BLaER1 (cell line): ENCODE results near the gene KLF16.

Experiments
- H3K27ac ChIP-seq: shearing (Covaris generic); formaldehyde crosslinking; 2 replicates; pipeline ENCODE4 v1.8.1; 2022
- H3K27me3 ChIP-seq: shearing (Covaris generic); formaldehyde crosslinking; 2 replicates; pipeline ENCODE4 v1.8.1; 2022
- H3K36me3 ChIP-seq: shearing (Covaris generic); formaldehyde crosslinking; 2 replicates; pipeline ENCODE4 v1.8.1; 2022
- H3K4me1 ChIP-seq: shearing (Covaris generic); formaldehyde crosslinking; 2 replicates; pipeline ENCODE4 v1.8.1; 2022
- H3K4me2 ChIP-seq: shearing (Covaris generic); formaldehyde crosslinking; 2 replicates; pipeline ENCODE4 v1.8.1; 2022
- H3K4me3 ChIP-seq: shearing (Covaris generic); formaldehyde crosslinking; 2 replicates; pipeline ENCODE4 v1.8.1; 2022
- H3K9ac ChIP-seq: shearing (Covaris generic); formaldehyde crosslinking; 2 replicates; pipeline ENCODE4 v1.8.1; 2022
- H3K9me3 ChIP-seq: shearing (Covaris generic); formaldehyde crosslinking; 2 replicates; pipeline ENCODE4 v1.8.1; 2022
- H4K20me1 ChIP-seq: shearing (Covaris generic); formaldehyde crosslinking; 2 replicates; pipeline ENCODE4 v1.8.1; 2022
- Cebpa-rat ChIP-seq: shearing (Covaris generic); IDR thresholded peaks from 2 replicates; pipeline ENCODE4 v1.8.1; 2022

Gene KLF16

DNA sequence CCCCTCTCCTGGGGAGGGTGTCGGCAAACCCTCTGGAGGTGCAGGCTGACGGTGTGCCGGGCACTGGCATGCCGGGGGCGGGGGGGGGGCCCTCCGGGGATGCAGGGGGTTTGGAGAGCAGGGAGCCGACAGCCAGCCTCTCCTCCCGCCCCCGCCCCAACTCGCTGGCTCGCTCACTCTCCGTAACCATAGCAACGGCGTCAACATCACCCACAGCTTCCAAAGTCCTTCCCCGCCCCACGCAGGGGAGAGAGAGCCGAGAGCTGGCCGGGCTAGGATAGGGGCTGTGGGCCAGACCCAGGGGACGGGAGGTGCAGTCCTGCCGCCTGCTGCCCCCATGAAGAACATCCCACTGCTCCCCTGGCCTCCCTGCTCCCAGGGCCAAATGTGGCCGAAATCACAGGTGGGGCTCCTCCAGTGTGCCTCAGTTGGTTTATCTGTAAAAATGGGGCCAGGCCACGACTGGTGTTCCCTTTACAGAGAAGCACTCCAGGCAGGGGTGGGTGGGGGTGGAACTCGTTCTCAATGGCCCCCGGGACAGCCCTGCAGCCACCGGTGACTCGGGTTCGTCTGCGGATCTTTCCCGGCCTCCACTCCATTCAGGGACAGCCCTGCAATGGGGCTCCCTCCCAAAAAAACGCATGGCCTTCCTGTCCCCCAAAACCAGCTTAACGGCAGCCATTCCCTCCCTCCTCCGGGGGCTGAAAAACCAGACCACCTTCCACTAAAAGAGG is 3.2 kb downstream of the KLF16 start:
- Histone ChIP-seq H3K4me3 (peak overlapping the region; percentile 96), H4K20me1 (peaks cover 49% of the 10 kb centered on the region), H3K27me3 (no peaks in the 10 kb centered on the region), H3K4me1 (peaks cover 56% of the 10 kb centered on the region), H3K36me3 (no peaks in the 10 kb centered on the region), H3K9me3 (no peaks in the 10 kb centered on the region), H3K9ac (peak overlapping the region; percentile 94), H3K4me2 (peak overlapping the region; percentile 99), H3K27ac (peak overlapping the region; percentile 91)
- no peak for TF ChIP-seq Cebpa-rat

DNA sequence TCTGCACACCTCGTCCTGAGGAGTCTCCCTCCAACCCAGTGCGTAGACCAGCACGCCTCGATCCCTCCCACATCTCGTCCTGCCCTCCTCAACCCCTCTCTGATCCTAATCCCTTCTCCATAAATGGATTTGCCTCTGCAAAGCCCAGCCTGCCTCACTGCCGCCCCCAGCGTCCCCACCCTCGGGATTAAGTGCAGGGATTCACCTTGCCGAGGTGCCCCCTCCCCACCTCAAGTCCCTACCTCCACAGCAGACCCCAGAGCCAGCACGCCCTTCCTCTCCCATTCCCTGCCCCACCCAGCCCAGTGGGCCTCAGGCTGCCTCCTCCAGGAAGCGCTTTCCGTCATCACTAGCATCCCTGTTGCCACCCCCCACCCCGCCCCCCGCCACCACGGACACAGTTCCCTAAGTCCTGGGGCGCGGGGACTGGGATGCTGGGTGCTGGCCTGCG is 4.0 kb downstream of the KLF16 start:
- peaks cover 57% of the 10 kb centered on the region for H4K20me1 ChIP-seq
- H3K27me3 ChIP-seq = no peaks in the 10 kb centered on the region
- peaks cover 2% of the 10 kb centered on the region; the same call in 1 of the 2 replicates for H3K36me3 ChIP-seq
- no peak for TF ChIP-seq Cebpa-rat
- H3K9me3 ChIP-seq = no peaks in the 10 kb centered on the region
- H3K27ac ChIP-seq = peak overlapping the region; percentile 99
- H3K4me3 ChIP-seq = peak overlapping the region; percentile 96
- peaks cover 58% of the 10 kb centered on the region for H3K4me1 ChIP-seq
- peak overlapping the region; percentile 99 for H3K4me2 ChIP-seq
- peak overlapping the region; percentile 94 for H3K9ac ChIP-seq

DNA sequence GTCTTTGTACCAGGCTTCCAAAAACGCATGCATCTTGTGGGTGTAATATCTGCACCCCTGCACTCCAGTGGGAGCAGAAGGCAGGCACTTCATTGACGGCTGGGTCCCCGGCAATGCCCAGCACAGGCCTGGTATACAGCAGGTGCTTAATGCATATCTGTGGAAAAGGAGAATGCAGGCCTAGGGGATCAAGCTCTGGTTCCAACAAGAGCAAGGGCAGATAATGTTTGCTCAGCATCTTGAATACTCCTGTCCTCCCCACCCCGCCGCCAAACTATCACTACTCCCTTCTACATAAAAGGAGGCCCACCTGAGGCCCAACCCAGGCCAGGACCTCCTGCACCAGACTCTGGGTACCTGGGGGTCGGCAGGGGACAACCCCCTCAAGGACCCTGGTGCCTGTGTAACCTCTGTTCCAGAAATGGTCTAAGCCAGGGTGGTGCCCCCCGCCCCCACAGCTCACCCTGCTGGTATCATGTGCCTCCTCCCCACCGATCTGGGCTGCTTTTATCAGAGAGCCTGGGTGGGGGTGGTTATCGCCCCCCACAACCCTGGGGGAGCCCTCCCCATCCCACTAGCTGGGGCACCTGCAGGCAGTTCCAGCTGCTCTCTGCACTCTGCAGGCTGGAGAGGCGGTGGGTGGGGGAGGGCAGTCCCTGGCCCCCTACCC is 4.8 kb downstream of the KLF16 start:
- peak overlapping the region; percentile 96 for H3K4me3 ChIP-seq
- H3K36me3 ChIP-seq = peaks cover 6% of the 10 kb centered on the region
- peaks cover 61% of the 10 kb centered on the region for H4K20me1 ChIP-seq
- peak overlapping the region; percentile 99 for H3K27ac ChIP-seq
- H3K9me3 ChIP-seq = no peaks in the 10 kb centered on the region
- no peak for TF ChIP-seq Cebpa-rat
- H3K4me2 ChIP-seq = peak overlapping the region; percentile 99
- peak overlapping the region; percentile 94 for H3K9ac ChIP-seq
- peaks cover 67% of the 10 kb centered on the region for H3K4me1 ChIP-seq
- H3K27me3 ChIP-seq = no peaks in the 10 kb centered on the region

DNA sequence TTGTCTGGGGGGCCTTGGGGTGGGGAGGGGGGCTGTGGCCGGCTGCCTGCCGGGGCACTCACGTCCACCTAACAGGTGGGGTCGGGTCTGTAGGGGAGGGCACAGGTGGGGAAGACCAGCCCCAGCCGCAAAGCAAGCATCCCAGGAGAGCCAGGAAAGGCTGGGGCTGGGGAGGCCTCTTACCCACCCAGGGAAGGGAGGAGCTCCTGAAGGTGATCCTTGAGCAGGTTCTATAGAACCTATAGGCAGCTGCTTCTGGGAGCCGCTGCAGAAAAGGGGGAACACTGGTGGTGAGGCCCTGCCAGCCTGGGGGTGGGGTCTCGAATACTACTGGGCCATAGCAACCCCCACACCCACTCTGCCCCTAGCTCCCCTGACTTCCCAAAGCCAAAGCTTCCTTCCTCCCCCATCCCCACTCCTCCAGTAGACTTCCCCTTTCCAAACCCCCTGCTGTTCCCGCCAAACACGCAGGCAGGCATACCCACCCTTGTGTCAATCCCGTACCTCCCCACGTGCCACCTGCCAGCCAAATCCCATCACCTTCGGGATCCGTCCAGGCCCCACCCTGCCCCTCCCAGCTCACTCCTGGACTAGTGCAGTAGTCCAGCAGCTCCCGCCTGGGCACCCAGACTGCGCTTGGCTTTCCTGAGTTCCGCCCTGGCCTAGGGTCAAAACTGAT is 5.6 kb downstream of the KLF16 start:
- H3K27ac ChIP-seq = peak overlapping the region; percentile 99
- H3K9ac ChIP-seq = peak overlapping the region; percentile 94

GRCh38 chr19:1856698-1857603 is 6.4 kb downstream of the KLF16 start:
- H3K9ac ChIP-seq = peak overlapping the region; percentile 94
- peaks cover 6% of the 10 kb centered on the region for H3K36me3 ChIP-seq
- H3K4me3 ChIP-seq = peak overlapping the region; percentile 96
- TF ChIP-seq Cebpa-rat = no peak
- peak overlapping the region; percentile 99 for H3K27ac ChIP-seq
- H3K9me3 ChIP-seq = no peaks in the 10 kb centered on the region
- no peaks in the 10 kb centered on the region for H3K27me3 ChIP-seq
- H3K4me2 ChIP-seq = peak overlapping the region; percentile 99
- H4K20me1 ChIP-seq = peaks cover 65% of the 10 kb centered on the region
- H3K4me1 ChIP-seq = peaks cover 82% of the 10 kb centered on the region

More for the DNA sequence above, 5.6 kb downstream of the KLF16 start:
- Histone ChIP-seq H3K27me3 (no peaks in the 10 kb centered on the region), H3K9me3 (no peaks in the 10 kb centered on the region), H3K36me3 (peaks cover 6% of the 10 kb centered on the region), H3K4me2 (peak overlapping the region; percentile 99), H3K4me1 (peaks cover 74% of the 10 kb centered on the region), H4K20me1 (peaks cover 64% of the 10 kb centered on the region), H3K4me3 (peak overlapping the region; percentile 96)
- TF ChIP-seq Cebpa-rat = no peak

- Histone ChIP-seq H3K4me3 (peak overlapping the region; percentile 96), H3K9ac (peak overlapping the region; percentile 94), H3K4me2 (peak overlapping the region; percentile 99), H3K27me3 (no peaks in the 10 kb centered on the region), H3K4me1 (peaks cover 86% of the 10 kb centered on the region), H4K20me1 (peaks cover 64% of the 10 kb centered on the region), H3K36me3 (peaks cover 6% of the 10 kb centered on the region), H3K27ac (peak overlapping the region; percentile 99), H3K9me3 (no peaks in the 10 kb centered on the region)
- no peak for TF ChIP-seq Cebpa-rat
Measured at GRCh38 chr19:1856345-1856697, 7.1 kb downstream of the KLF16 start.

- peak overlapping the region; percentile 99 for H3K4me2 ChIP-seq
- peak overlapping the region; percentile 99 for H3K27ac ChIP-seq
Measured at GRCh38 chr19:1855828-1856255, 7.5 kb downstream of the KLF16 start.

GRCh38 chr19:1855040-1855827 is 8.1 kb downstream of the KLF16 start:
- H3K27ac ChIP-seq = peak overlapping the region; percentile 99
- no peak for TF ChIP-seq Cebpa-rat
- peak overlapping the region; percentile 99 for H3K4me2 ChIP-seq
- H3K36me3 ChIP-seq = peaks cover 9% of the 10 kb centered on the region
- H4K20me1 ChIP-seq = peaks cover 64% of the 10 kb centered on the region
- H3K27me3 ChIP-seq = no peaks in the 10 kb centered on the region
- H3K9me3 ChIP-seq = no peaks in the 10 kb centered on the region
- H3K4me3 ChIP-seq = peak overlapping the region; percentile 96
- H3K9ac ChIP-seq = peak overlapping the region; percentile 94
- peaks cover 86% of the 10 kb centered on the region for H3K4me1 ChIP-seq

More at GRCh38 chr19:1855828-1856255, 7.5 kb downstream of the KLF16 start:
- Histone ChIP-seq H3K4me1 (peaks cover 86% of the 10 kb centered on the region), H3K27me3 (no peaks in the 10 kb centered on the region), H3K36me3 (peaks cover 7% of the 10 kb centered on the region), H3K9me3 (no peaks in the 10 kb centered on the region), H3K9ac (peak overlapping the region; percentile 94), H3K4me3 (peak overlapping the region; percentile 96), H4K20me1 (peaks cover 64% of the 10 kb centered on the region)
- TF ChIP-seq Cebpa-rat = no peak
